Measurements from ENCODE around the gene PCK1. TPM values are rescaled to one million over a fixed set of nuclear protein-coding genes. Genes with fewer than 3 reads are reported as not detected.
A peak's percentile ranks its signal among the peaks of the same experiment; 100 is the strongest.

PCK1 gene
- polyA plus RNA-seq, 3 donors, result not detected

- Mint-ChIP-seq H3K4me1 (peaks cover 29% of the 10 kb centered on the region), H3K4me3 (peak overlapping the region in 1 of 2 donors; percentile 66), H3K27ac (peak overlapping the region in 3 of 7 donors; percentile 47 to 50 (median 48)), H3K36me3 (peaks cover 2 to 4% of the 10 kb centered on the region in 2 donors), H3K9me3 (peaks cover 0 to 10% (median 6%) of the 10 kb centered on the region in 7 donors), H3K27me3 (ENCODE audit: low read depth in 3 of 3) (peaks cover 48 to 79% (median 57%) of the 10 kb centered on the region in 3 donors)
- peak overlapping the region in 1 of 3 experiments; percentile 36 for H3K4me3 ChIP-seq (replicated peaks in 1 of 3; ENCODE audit: low read depth in 2 of 3, low read length in 3 of 3)
- 73% methylated on average over 13 of the region's 14 CpGs for WGBS (ENCODE audit: insufficient coverage)
- no peak for TF ChIP-seq CTCF (IDR thresholded peaks at IDR 0.05)
- peaks cover 0 to 7% of the 10 kb centered on the region in 2 donors for H3K9me3 ChIP-seq (replicated peaks in 1 of 2; ENCODE audit: control insufficient read depth in 1 of 2, insufficient read depth in 1 of 2, low read length in 2 of 2)
- no peaks in the 10 kb centered on the region for H3K36me3 ChIP-seq (replicated peaks in 1 of 2; ENCODE audit: control insufficient read depth in 1 of 2, insufficient read depth in 2 of 2, low read length in 2 of 2)
- no peaks in the 10 kb centered on the region for H3K79me2 ChIP-seq (ENCODE audit: insufficient read depth, low read length)
- DNase-seq, result peak; percentile 72 to 83 (median 77)
- H3K4me1 ChIP-seq (ENCODE audit: control insufficient read depth in 1 of 2, insufficient read depth in 2 of 2, low read length in 2 of 2), result peaks cover 26 to 29% of the 10 kb centered on the region in 2 donors
- no peak overlapping the region for H3K27ac ChIP-seq (ENCODE audit: low read depth in 1 of 2, low read length in 2 of 2)
- no peaks in the 10 kb centered on the region for H4K20me1 ChIP-seq (ENCODE audit: insufficient read depth, low read length)
- H3K27me3 ChIP-seq (ENCODE audit: control insufficient read depth in 2 of 2, insufficient read depth in 2 of 2, low read length in 2 of 2), result peaks cover 3 to 62% of the 10 kb centered on the region in 2 donors
- peak overlapping the region; percentile 40 for H3K4me2 ChIP-seq (replicated peaks; ENCODE audit: extremely low read depth, low read length, poor library complexity, severe bottlenecking)
- intact Hi-C loops (cut with micrococcal nuclease), result no loop called here
- H2AFZ ChIP-seq (ENCODE audit: insufficient read depth, low read depth, low read length, poor library complexity, severe bottlenecking), result no peak overlapping the region
- no peak overlapping the region for H3K9ac ChIP-seq (ENCODE audit: insufficient read depth, low read length, poor library complexity, severe bottlenecking)
These were observed 20.5 kb downstream of the PCK1 start for GRCh38 chr20:57581202-57582028.

GRCh38 chr20:57582029-57582378 is 21.1 kb downstream of the PCK1 start:
- no peak overlapping the region for H3K9ac ChIP-seq (ENCODE audit: insufficient read depth, low read length, poor library complexity, severe bottlenecking)
- 86% methylated on average over 4 of the region's 5 CpGs for WGBS (ENCODE audit: insufficient coverage)
- no peaks in the 10 kb centered on the region for H4K20me1 ChIP-seq (ENCODE audit: insufficient read depth, low read length)
- peak overlapping the region in 1 of 3 experiments; percentile 36 for H3K4me3 ChIP-seq (replicated peaks in 1 of 3; ENCODE audit: low read depth in 2 of 3, low read length in 3 of 3)
- peaks cover 3 to 62% of the 10 kb centered on the region in 2 donors for H3K27me3 ChIP-seq (ENCODE audit: control insufficient read depth in 2 of 2, insufficient read depth in 2 of 2, low read length in 2 of 2)
- H3K79me2 ChIP-seq (ENCODE audit: insufficient read depth, low read length), result no peaks in the 10 kb centered on the region
- H3K36me3 ChIP-seq (replicated peaks in 1 of 2; ENCODE audit: control insufficient read depth in 1 of 2, insufficient read depth in 2 of 2, low read length in 2 of 2), result no peaks in the 10 kb centered on the region
- Mint-ChIP-seq H3K27me3 (ENCODE audit: low read depth in 3 of 3) (peaks cover 48 to 80% (median 59%) of the 10 kb centered on the region in 3 donors), H3K9me3 (peaks cover 0 to 10% (median 6%) of the 10 kb centered on the region in 7 donors), H3K4me1 (peaks cover 29% of the 10 kb centered on the region), H3K4me3 (peak overlapping the region in 1 of 2 donors; percentile 66), H3K27ac (peak overlapping the region in 2 of 7 donors; percentile 20 to 50), H3K36me3 (peaks cover 2 to 4% of the 10 kb centered on the region in 2 donors)
- peaks cover 0 to 7% of the 10 kb centered on the region in 2 donors for H3K9me3 ChIP-seq (replicated peaks in 1 of 2; ENCODE audit: control insufficient read depth in 1 of 2, insufficient read depth in 1 of 2, low read length in 2 of 2)
- TF ChIP-seq CTCF (IDR thresholded peaks at IDR 0.05), result no peak
- no peak overlapping the region for H2AFZ ChIP-seq (ENCODE audit: insufficient read depth, low read depth, low read length, poor library complexity, severe bottlenecking)
- H3K27ac ChIP-seq (ENCODE audit: low read depth in 1 of 2, low read length in 2 of 2), result no peak overlapping the region
- intact Hi-C loops (cut with micrococcal nuclease), result no loop called here
- DNase-seq, result no peak
- H3K4me2 ChIP-seq (replicated peaks; ENCODE audit: extremely low read depth, low read length, poor library complexity, severe bottlenecking), result peak overlapping the region; percentile 40
- peaks cover 26 to 29% of the 10 kb centered on the region in 2 donors for H3K4me1 ChIP-seq (ENCODE audit: control insufficient read depth in 1 of 2, insufficient read depth in 2 of 2, low read length in 2 of 2)

Data from CD14-positive monocyte (primary cell).